Nucleus accumbens (tissue), 56 donors: ENCODE data around the gene LRP4.

Experiments used
- DNase-seq, 56 donors: peaks; one replicate each; lab custom pipeline; 2025; lab: John Stamatoyannopoulos, UW

Gene LRP4

GRCh38 chr11:46856605-46857343 is 61.6 kb downstream of the LRP4 start:
- peak in 5 of 56 donors; percentile 4 to 15 (median 6) for DNase-seq

- no peak for DNase-seq
These were observed 62.5 kb downstream of the LRP4 start for GRCh38 chr11:46855863-46856262.

- no peak for DNase-seq
These were observed 63.2 kb downstream of the LRP4 start for GRCh38 chr11:46855167-46855566.

- DNase-seq, result no peak
These were observed 67.4 kb downstream of the LRP4 start for GRCh38 chr11:46850829-46851380.

- no peak for DNase-seq
These were observed 68.7 kb downstream of the LRP4 start for GRCh38 chr11:46849631-46850030.

GRCh38 chr11:46846510-46846830 is 71.9 kb downstream of the LRP4 start:
- DNase-seq, result no peak

- DNase-seq, result peak; percentile 32 to 95 (median 86)
These were observed 72.4 kb downstream of the LRP4 start, which contains the start of gene CKAP5 for GRCh38 chr11:46845740-46846509. TSS of gene CKAP5 (minus strand) at chr11:46846280. CDS start at chr11:46821231, 25,049 bp downstream.

- DNase-seq, result no peak
These were observed 73.0 kb downstream of the LRP4 start for GRCh38 chr11:46845440-46845739.

GRCh38 chr11:46840116-46840515 is 78.2 kb downstream of the LRP4 start:
- no peak for DNase-seq

- no peak for DNase-seq
These were observed 79.8 kb downstream of the LRP4 start for GRCh38 chr11:46838501-46838900.

GRCh38 chr11:46837860-46838259 is 80.5 kb downstream of the LRP4 start:
- DNase-seq, result no peak

GRCh38 chr11:46836870-46837269 is 81.5 kb downstream of the LRP4 start:
- DNase-seq, result no peak

GRCh38 chr11:46836431-46836830 is 81.9 kb downstream of the LRP4 start:
- no peak for DNase-seq

- DNase-seq, result no peak
These were observed 82.5 kb downstream of the LRP4 start for GRCh38 chr11:46835897-46836296.

GRCh38 chr11:46834821-46835220 is 83.5 kb downstream of the LRP4 start:
- DNase-seq, result no peak

- no peak for DNase-seq
These were observed 85.7 kb downstream of the LRP4 start for GRCh38 chr11:46832511-46833214.

- DNase-seq, result no peak
These were observed 90.4 kb downstream of the LRP4 start for GRCh38 chr11:46827995-46828394.

- peak in 54 of 56 donors; percentile 15 to 88 (median 68) for DNase-seq
These were observed 91.9 kb downstream of the LRP4 start for GRCh38 chr11:46826310-46827044.

GRCh38 chr11:46808799-46809431 is 109.4 kb downstream of the LRP4 start:
- no peak for DNase-seq
